ENCODE measurements around the gene AFAP1. TPM values are rescaled to one million over a fixed set of nuclear protein-coding genes. Genes with fewer than 3 reads are reported as not detected.

The AFAP1 gene
- total and polyA plus RNA-seq, 5 donors from 2014 or later = 1.8 to 5.0 (median 2.2) TPM

DNA sequence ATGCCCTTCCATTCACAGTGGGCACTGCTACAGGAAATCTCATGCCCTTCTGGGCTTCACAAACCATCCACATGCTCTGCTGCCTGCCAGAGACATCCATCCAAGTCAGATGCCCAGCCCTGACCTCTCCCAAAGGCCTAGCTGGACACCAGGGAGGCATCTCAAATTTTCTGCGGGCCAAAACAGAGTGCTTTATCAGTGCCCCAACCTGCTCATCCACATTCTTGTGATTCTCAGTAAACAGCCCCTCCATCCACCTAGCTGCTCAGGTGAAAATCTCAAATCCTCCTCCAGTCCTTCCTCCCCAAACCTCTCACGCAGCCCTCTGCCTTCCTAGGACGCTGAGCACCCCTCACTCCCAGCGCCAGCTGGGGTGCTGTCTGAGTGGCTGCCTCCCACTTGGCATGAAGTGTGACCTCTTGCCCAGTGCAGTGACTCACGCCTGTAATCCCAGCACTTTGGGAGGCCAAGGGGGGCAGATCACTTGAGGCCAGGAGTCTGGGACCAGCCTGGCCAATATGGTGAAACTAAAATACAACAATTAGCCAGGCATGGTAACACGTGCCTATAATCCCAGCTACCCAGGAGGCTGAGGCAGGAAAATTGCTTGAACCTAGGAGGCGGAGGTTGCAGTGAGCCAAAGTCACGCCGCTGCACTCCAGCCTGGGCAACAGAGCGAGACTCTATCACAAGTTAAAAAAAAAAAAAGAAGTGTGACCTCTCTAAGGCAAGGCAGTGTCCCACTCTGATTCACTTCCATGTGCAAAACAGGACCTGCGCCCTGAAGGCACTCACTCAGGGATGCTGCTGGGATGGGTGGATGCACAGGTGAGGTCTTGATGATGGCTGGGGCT is 1.7 kb upstream of the AFAP1 start:
- H3K36me3 Mint-ChIP-seq = no peaks in the 10 kb centered on the region
- peaks cover 6 to 26% (median 12%) of the 10 kb centered on the region in 4 donors for H3K4me1 Mint-ChIP-seq
- H3K36me3 ChIP-seq (ENCODE audit: control insufficient read depth, insufficient read depth, low read length) = no peaks in the 10 kb centered on the region
- peaks cover 0 to 5% (median 0%) of the 10 kb centered on the region in 7 donors for H3K9me3 Mint-ChIP-seq
- no peaks in the 10 kb centered on the region for H3K9me3 ChIP-seq (ENCODE audit: control insufficient read depth in 2 of 2, low read length in 2 of 2)
- H3K4me3 ChIP-seq (ENCODE audit: low read depth, low read length) = no peak overlapping the region
- DNase-seq (no peak), ATAC-seq (ENCODE audit: low read depth in 2 of 2) (no peak)
- peaks cover 16% of the 10 kb centered on the region for H3K4me1 ChIP-seq (ENCODE audit: control insufficient read depth, insufficient read depth, low read length, poor library complexity, severe bottlenecking)
- H3K4me3 Mint-ChIP-seq = peak overlapping the region; percentile 39 to 73 (median 58)
- no peaks in the 10 kb centered on the region for H3K27me3 ChIP-seq (ENCODE audit: control insufficient read depth, insufficient read depth, low read length)
- peak overlapping the region in 1 of 3 donors; percentile 32 for H3K27ac Mint-ChIP-seq
- no peak overlapping the region for H3K27ac ChIP-seq (ENCODE audit: insufficient read depth, low read length, poor library complexity, severe bottlenecking)
- peaks cover 19% of the 10 kb centered on the region for H3K27me3 Mint-ChIP-seq

DNA sequence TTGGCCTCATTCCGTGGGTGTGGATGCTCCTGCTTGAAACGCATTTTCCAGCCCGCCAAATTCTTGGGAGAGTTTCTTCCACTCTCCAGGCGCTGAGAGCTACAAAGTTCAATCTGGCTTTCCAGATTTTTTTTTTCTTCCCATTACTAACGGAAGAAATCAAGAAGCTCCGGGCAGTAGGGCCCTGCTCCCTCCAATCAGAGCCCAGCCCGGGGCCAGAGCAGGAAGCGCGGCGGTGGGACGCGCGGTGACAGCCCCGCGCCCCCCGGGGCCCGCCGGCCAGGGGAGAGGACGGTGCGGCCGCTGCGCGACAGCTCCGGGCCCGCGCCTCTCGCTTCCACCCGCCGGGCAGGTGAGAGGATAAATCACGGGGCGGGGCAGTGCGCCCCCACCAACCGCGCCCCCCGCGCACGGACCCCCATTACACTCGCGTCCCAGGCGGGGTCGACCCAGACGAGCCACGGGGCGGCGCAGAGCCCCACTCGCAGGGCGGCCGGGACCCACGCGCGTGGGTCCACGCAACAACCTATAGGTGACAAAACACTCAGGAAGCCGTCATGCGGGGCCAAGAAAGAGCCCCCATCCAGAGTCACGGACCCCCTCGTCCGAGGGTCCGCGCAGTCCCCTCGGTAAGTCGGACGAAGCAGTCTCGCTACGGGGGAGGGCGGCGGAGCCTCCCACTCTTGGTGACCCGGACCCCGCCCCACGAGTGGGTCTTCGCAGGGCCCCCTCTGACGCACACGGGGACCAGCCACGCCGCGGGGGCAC is 868 bp downstream of the AFAP1 start:
- H3K4me3 Mint-ChIP-seq = peak overlapping the region; percentile 82 to 87 (median 85)
- peaks cover 19% of the 10 kb centered on the region for H3K27me3 Mint-ChIP-seq
- Histone ChIP-seq H3K27me3 (ENCODE audit: control insufficient read depth, insufficient read depth, low read length) (peaks cover 1% of the 10 kb centered on the region), H3K4me3 (ENCODE audit: low read depth, low read length) (peak overlapping the region; percentile 47), H3K27ac (ENCODE audit: insufficient read depth, low read length, poor library complexity, severe bottlenecking) (peak overlapping the region; percentile 5), H3K4me1 (ENCODE audit: control insufficient read depth, insufficient read depth, low read length, poor library complexity, severe bottlenecking) (peaks cover 16% of the 10 kb centered on the region), H3K36me3 (ENCODE audit: control insufficient read depth, insufficient read depth, low read length) (no peaks in the 10 kb centered on the region), H3K9me3 (ENCODE audit: control insufficient read depth in 2 of 2, low read length in 2 of 2) (no peaks in the 10 kb centered on the region)
- peaks cover 0 to 5% (median 0%) of the 10 kb centered on the region in 7 donors for H3K9me3 Mint-ChIP-seq
- DNase-seq (peak in 2 of 3 donors; percentile 16 to 22), ATAC-seq (ENCODE audit: low read depth in 2 of 2) (no peak)
- peak overlapping the region in 2 of 3 donors; percentile 87 to 88 for H3K27ac Mint-ChIP-seq
- peaks cover 1% of the 10 kb centered on the region for H3K36me3 Mint-ChIP-seq
- peaks cover 7 to 35% (median 18%) of the 10 kb centered on the region in 4 donors for H3K4me1 Mint-ChIP-seq

DNA sequence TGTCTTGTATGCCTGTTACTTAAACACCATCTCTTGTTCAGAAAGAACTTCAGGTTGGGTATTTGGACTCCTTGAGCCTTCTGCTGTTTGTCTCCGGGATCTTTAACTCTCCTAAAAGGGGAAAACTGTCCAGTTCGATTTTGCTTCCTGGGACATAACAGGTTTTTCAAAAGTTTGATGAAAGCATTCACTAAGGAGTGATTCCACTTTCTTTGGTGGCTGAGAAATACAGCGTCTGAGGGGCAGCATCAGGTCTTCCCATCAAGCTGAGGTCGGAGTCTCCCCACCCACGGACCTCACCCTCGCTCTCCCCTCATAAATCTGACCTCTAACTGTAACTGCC is 1.4 kb downstream of the AFAP1 start:
- H3K4me3 Mint-ChIP-seq = peak overlapping the region; percentile 82 to 87 (median 85)
- H3K27me3 ChIP-seq (ENCODE audit: control insufficient read depth, insufficient read depth, low read length) = peaks cover 1% of the 10 kb centered on the region
- H3K4me1 Mint-ChIP-seq = peaks cover 7 to 35% (median 18%) of the 10 kb centered on the region in 4 donors
- peak in 1 of 3 donors; percentile 5 for DNase-seq
- no peak for ATAC-seq (ENCODE audit: low read depth in 2 of 2)
- peaks cover 5% of the 10 kb centered on the region for H3K36me3 Mint-ChIP-seq
- H3K27ac Mint-ChIP-seq = peak overlapping the region; percentile 64 to 88 (median 87)
- peaks cover 19% of the 10 kb centered on the region for H3K27me3 Mint-ChIP-seq
- H3K9me3 Mint-ChIP-seq = peaks cover 0 to 5% (median 0%) of the 10 kb centered on the region in 7 donors
- no peak overlapping the region for H3K27ac ChIP-seq (ENCODE audit: insufficient read depth, low read length, poor library complexity, severe bottlenecking)
- H3K36me3 ChIP-seq (ENCODE audit: control insufficient read depth, insufficient read depth, low read length) = no peaks in the 10 kb centered on the region
- no peaks in the 10 kb centered on the region for H3K9me3 ChIP-seq (ENCODE audit: control insufficient read depth in 2 of 2, low read length in 2 of 2)
- H3K4me3 ChIP-seq (ENCODE audit: low read depth, low read length) = peak overlapping the region; percentile 47
- H3K4me1 ChIP-seq (ENCODE audit: control insufficient read depth, insufficient read depth, low read length, poor library complexity, severe bottlenecking) = peaks cover 16% of the 10 kb centered on the region

DNA sequence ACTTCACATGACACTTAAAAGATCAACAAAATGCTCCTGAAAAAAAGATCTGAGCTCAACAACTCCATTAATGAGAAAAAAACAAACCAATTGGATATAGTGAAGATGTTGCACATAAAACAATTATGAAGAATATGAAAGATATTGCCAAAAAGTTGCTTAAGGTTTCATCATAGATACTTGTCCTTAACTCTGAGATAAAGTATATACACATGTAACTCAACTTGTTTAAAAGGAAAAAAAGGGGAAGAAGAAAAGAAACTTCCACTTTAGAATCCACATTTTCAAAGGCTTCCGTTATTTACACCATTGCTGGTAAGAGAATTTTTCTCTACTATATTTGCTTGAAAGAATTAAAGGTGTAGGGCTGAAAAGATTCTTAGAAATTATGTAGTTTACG is 2.7 kb downstream of the AFAP1 start:
- H3K36me3 Mint-ChIP-seq = peaks cover 5% of the 10 kb centered on the region
- peaks cover 19% of the 10 kb centered on the region for H3K27me3 Mint-ChIP-seq
- Histone ChIP-seq H3K27me3 (ENCODE audit: control insufficient read depth, insufficient read depth, low read length) (peaks cover 1% of the 10 kb centered on the region), H3K4me1 (ENCODE audit: control insufficient read depth, insufficient read depth, low read length, poor library complexity, severe bottlenecking) (peaks cover 16% of the 10 kb centered on the region), H3K36me3 (ENCODE audit: control insufficient read depth, insufficient read depth, low read length) (no peaks in the 10 kb centered on the region), H3K9me3 (ENCODE audit: control insufficient read depth in 2 of 2, low read length in 2 of 2) (no peaks in the 10 kb centered on the region), H3K27ac (ENCODE audit: insufficient read depth, low read length, poor library complexity, severe bottlenecking) (no peak overlapping the region), H3K4me3 (ENCODE audit: low read depth, low read length) (no peak overlapping the region)
- DNase-seq (no peak), ATAC-seq (ENCODE audit: low read depth in 2 of 2) (no peak)
- peaks cover 7 to 35% (median 18%) of the 10 kb centered on the region in 4 donors for H3K4me1 Mint-ChIP-seq
- H3K4me3 Mint-ChIP-seq = peak overlapping the region; percentile 82 to 87 (median 85)
- H3K9me3 Mint-ChIP-seq = peaks cover 0 to under 1% (median 0%) of the 10 kb centered on the region in 7 donors
- H3K27ac Mint-ChIP-seq = no peak overlapping the region

DNA sequence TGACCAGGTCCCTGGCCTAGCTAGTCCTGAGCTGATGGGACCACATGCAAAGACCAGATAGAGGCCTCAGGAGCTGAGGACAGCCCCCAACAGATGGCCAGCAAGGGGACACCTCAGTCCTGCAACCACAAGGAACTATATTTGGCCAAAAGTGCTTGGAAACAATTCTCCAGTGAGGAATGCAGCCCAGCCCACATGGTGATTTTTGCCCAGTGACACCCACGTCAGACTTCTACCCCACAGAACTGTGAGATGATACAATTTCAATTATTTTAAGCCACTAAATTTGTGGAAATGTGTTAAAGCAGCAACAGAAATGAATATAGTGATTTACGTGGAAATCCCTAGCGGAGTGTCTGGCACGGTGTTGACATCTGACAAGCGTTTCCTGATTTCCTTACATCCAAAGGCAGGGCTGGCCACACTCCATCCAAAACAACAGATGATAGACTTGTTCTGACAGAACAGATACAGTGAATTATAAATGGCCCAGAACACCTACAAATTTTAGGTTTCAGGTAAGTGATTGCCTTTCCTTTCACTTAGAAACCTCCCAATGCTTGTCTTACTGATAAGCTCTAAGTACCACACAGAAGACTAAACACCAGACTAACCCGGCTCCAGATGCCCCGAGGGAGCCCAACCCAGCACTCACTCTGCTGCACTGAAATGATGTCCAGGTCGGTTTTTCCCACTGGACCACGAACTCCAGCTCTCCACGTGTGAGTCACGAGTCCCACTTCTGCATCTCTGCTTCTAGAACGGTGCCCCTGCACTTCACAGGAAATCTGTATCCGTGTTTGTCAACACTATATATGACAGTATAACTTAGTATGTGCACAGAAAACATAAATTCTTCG is 5.8 kb downstream of the AFAP1 start:
- Mint-ChIP-seq H3K4me3 (no peak overlapping the region), H3K27ac (peak overlapping the region in 1 of 3 donors; percentile 21), H3K9me3 (no peaks in the 10 kb centered on the region), H3K4me1 (peaks cover 7 to 29% (median 19%) of the 10 kb centered on the region in 4 donors), H3K36me3 (peaks cover 5% of the 10 kb centered on the region), H3K27me3 (peaks cover 19% of the 10 kb centered on the region)
- DNase-seq (no peak), ATAC-seq (ENCODE audit: low read depth in 2 of 2) (no peak)
- H3K9me3 ChIP-seq (ENCODE audit: control insufficient read depth in 2 of 2, low read length in 2 of 2) = no peaks in the 10 kb centered on the region
- peaks cover 11% of the 10 kb centered on the region for H3K4me1 ChIP-seq (ENCODE audit: control insufficient read depth, insufficient read depth, low read length, poor library complexity, severe bottlenecking)
- H3K27me3 ChIP-seq (ENCODE audit: control insufficient read depth, insufficient read depth, low read length) = peaks cover 1% of the 10 kb centered on the region
- H3K36me3 ChIP-seq (ENCODE audit: control insufficient read depth, insufficient read depth, low read length) = no peaks in the 10 kb centered on the region
- no peak overlapping the region for H3K27ac ChIP-seq (ENCODE audit: insufficient read depth, low read length, poor library complexity, severe bottlenecking)
- H3K4me3 ChIP-seq (ENCODE audit: low read depth, low read length) = no peak overlapping the region

DNA sequence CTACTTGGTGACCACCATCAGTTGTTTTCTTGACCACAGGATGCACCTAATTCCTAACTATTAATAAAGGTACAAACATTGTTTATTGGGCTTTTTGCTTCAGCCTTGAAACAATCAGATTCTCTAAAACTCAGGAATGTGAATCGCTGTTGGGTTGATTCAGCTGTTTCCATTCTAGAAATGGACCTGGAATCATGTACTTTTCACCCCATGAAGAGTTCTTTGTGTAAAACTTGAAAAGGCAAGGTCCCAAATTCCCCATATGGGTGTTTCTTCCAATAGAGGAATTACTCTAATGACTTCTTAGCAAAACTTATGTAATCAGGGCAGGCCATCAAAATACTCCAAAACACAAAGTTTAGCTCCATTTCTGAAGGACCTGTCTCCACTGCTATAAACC is 7.4 kb downstream of the AFAP1 start:
- Histone ChIP-seq H3K27me3 (ENCODE audit: control insufficient read depth, insufficient read depth, low read length) (peaks cover 1% of the 10 kb centered on the region), H3K4me3 (ENCODE audit: low read depth, low read length) (no peak overlapping the region), H3K4me1 (ENCODE audit: control insufficient read depth, insufficient read depth, low read length, poor library complexity, severe bottlenecking) (no peaks in the 10 kb centered on the region), H3K36me3 (ENCODE audit: control insufficient read depth, insufficient read depth, low read length) (no peaks in the 10 kb centered on the region), H3K9me3 (ENCODE audit: control insufficient read depth in 2 of 2, low read length in 2 of 2) (no peaks in the 10 kb centered on the region), H3K27ac (ENCODE audit: insufficient read depth, low read length, poor library complexity, severe bottlenecking) (no peak overlapping the region)
- Mint-ChIP-seq H3K4me1 (peaks cover 0 to 16% (median 12%) of the 10 kb centered on the region in 4 donors), H3K9me3 (peaks cover 0 to 2% (median 0%) of the 10 kb centered on the region in 7 donors), H3K27me3 (peaks cover 8% of the 10 kb centered on the region), H3K27ac (no peak overlapping the region), H3K36me3 (peaks cover 5% of the 10 kb centered on the region), H3K4me3 (no peak overlapping the region)
- DNase-seq (no peak), ATAC-seq (ENCODE audit: low read depth in 2 of 2) (no peak)
